KOPT-K1 (cell line): Measurements from ENCODE around the gene DNAJC30.

ENCODE experiments used
- H3K27ac ChIP-seq: fragments of 200-600 bp; sonication (generic); 2 replicates; pipeline ENCODE4 v1.5.1; 2016; ENCODE audit warnings: antibody characterized with exemption, mild to moderate bottlenecking, low read depth, low read length; ENCODE audit not compliant: poor library complexity, severe bottlenecking
- H3K36me3 ChIP-seq: fragments of 200-600 bp; sonication (generic); 2 replicates; pipeline ENCODE4 v1.5.1; 2017; ENCODE audit warnings: antibody characterized with exemption, mild to moderate bottlenecking, low read length, moderate library complexity; ENCODE audit not compliant: insufficient read depth
- H3K9me3 ChIP-seq: fragments of 200-600 bp; sonication (generic); 2 replicates; pipeline ENCODE4 v1.5.1; 2017; ENCODE audit warnings: antibody characterized with exemption, low read length, mild to moderate bottlenecking; ENCODE audit not compliant: insufficient read depth, poor library complexity, severe bottlenecking

The DNAJC30 gene

GRCh38 chr7:73702226-73702625 lies 19.0 kb upstream of the DNAJC30 start:
- H3K27ac ChIP-seq, result no peak overlapping the region
- no peaks in the 10 kb centered on the region for H3K9me3 ChIP-seq
- peaks cover 28% of the 10 kb centered on the region for H3K36me3 ChIP-seq

- H3K36me3 ChIP-seq, result peaks cover 35% of the 10 kb centered on the region
- H3K27ac ChIP-seq, result no peak overlapping the region
These were observed 18.2 kb upstream of the DNAJC30 start for GRCh38 chr7:73701357-73701995.

GRCh38 chr7:73700581-73701134 lies 17.4 kb upstream of the DNAJC30 start:
- peaks cover 44% of the 10 kb centered on the region for H3K36me3 ChIP-seq
- H3K9me3 ChIP-seq, result no peaks in the 10 kb centered on the region
- no peak overlapping the region for H3K27ac ChIP-seq

More at GRCh38 chr7:73701357-73701995, 18.2 kb upstream of the DNAJC30 start:
- H3K9me3 ChIP-seq, result no peaks in the 10 kb centered on the region

DNA sequence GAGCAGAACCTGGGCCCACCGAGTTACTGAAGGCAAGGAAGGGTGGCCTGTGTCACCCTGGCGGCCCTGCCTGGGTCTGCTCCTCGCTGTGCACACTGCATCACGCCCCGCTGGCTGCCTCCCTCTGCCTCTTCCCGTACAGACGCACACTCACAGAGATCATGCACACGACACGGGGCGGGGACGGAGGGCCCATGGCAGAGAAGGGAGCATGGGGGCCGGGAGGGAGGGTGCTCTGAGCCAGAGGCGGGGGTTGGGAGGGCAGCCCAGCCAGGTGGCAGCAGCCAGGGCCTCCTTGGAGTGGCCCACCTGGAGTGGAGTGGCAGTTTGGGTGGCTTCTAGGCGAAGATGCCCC lies 16.8 kb upstream of the DNAJC30 start:
- no peaks in the 10 kb centered on the region for H3K9me3 ChIP-seq
- no peak overlapping the region for H3K27ac ChIP-seq
- peaks cover 50% of the 10 kb centered on the region for H3K36me3 ChIP-seq

DNA sequence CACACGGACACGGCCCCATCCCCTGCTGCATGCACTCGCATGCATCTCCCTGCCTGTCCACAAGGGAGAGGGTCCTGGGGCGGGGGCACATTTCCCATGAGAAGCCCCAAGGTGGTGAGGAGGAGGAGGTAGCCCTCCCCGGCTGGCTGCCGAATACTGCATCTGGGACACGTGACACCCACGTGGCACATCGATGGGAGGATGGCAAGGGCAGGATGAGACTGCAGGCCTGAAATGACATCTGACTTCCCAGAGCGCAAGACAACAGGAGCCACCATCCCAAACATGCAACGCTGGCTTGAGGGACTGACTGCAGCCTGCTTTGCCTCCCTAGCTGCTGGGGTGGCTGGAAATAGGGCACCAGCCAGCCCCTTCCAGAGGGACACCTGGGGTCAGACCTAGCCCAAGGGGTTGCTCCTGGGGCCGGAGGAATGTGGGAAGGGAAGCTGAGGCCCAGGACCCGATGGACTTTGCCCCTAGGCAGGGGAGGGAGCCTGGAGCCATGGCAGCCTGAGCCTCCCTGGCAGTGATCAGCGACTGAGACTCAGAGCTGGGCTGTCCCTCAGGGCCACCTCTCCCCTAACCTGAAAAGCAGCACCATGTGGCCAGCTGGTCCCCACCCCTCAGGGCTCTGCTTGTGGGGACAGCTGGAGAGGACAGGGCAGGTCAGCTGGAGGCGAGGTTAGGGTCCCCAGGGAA lies 16.3 kb upstream of the DNAJC30 start:
- Histone ChIP-seq H3K36me3 (peaks cover 55% of the 10 kb centered on the region), H3K9me3 (no peaks in the 10 kb centered on the region), H3K27ac (no peak overlapping the region)

DNA sequence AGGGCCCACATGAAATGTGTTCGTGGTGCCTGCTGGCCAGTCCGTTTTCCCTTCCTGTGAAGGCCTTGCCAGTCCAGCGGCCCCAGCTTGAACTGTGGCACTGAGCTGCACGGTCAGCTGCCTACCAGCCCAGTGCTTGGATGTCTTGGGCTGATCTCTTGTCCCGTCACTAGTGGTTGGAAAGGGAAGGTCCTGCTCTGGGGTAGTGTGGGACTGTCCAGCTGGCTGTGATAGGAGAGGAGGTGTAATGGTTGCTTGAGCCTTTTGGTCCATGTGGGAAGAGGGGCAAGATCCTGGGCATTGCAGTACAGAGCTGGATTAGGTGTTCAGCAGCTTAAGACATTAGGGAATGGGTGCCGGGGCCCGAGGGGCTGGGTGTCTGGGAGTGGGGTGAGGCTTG lies 15.2 kb upstream of the DNAJC30 start:
- H3K36me3 ChIP-seq, result peaks cover 66% of the 10 kb centered on the region
- H3K9me3 ChIP-seq, result no peaks in the 10 kb centered on the region
- no peak overlapping the region for H3K27ac ChIP-seq

- H3K36me3 ChIP-seq, result peaks cover 86% of the 10 kb centered on the region
These were observed 13.1 kb upstream of the DNAJC30 start for GRCh38 chr7:73696372-73696771.

DNA sequence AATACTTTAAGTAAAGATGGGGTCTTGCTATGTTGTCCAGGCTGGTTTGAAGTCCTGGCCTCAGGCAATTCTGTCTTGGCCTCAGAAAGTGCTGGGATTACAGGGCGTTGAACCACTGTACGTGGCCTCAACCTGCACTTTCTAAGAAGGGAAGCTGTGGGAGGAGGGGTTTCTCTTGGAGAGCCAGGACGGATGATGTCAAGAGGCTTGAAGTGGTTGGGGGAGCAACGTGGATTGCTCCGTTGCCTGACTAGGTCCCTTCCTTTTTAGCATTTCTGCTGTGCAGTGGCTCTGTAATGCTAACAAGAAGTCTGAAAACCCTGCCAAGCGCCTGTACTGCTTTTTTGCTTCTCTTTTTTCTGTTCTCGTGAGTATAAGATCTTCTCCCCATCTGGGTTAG lies 7.4 kb upstream of the DNAJC30 start:
- H3K27ac ChIP-seq, result no peak overlapping the region
- peaks cover 97% of the 10 kb centered on the region for H3K36me3 ChIP-seq
- H3K9me3 ChIP-seq, result no peaks in the 10 kb centered on the region

More at GRCh38 chr7:73696372-73696771, 13.1 kb upstream of the DNAJC30 start:
- Histone ChIP-seq H3K27ac (no peak overlapping the region), H3K9me3 (no peaks in the 10 kb centered on the region)

DNA sequence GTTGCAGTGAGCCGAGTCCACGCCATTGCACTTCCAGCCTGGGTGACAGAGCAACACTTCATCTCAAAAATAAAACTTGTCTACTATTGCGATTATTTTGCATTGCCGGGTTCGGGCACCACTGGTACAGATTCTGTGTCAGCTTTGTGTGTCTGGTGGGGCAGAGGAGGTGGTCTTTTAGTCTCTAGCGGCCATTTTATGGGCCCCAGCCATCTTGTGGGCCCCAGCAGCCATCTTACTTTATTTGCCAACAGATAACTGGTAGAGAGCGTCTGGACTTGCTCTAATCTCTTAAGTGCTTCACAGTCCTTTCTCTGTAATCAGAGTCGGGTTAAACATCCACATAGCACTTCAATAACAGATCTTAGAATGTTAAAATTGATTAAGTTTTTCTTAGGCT lies 5.0 kb upstream of the DNAJC30 start:
- Histone ChIP-seq H3K36me3 (peaks cover 74% of the 10 kb centered on the region), H3K27ac (no peak overlapping the region), H3K9me3 (no peaks in the 10 kb centered on the region)

DNA sequence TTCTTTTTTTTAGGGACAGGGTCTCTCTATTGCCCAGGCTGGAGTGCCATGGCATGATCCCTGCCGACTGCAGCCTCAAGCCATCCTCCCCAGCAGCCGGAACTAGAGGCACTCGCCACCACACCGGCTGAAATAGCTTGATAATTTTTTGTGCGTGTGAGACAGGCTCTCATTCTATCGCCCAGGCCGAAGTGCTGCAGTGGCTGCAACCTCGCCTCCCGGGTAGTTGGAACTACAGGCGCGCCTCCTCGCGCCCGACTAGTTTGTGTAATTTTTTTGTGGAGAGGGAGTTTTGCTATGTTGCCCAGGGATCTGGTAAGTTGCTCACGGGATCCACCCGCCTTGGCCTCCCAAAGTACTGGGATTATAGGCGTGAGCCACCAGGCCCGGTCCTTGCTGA lies 2.1 kb upstream of the DNAJC30 start:
- Histone ChIP-seq H3K27ac (no peak overlapping the region), H3K36me3 (peaks cover 44% of the 10 kb centered on the region), H3K9me3 (no peaks in the 10 kb centered on the region)

- H3K36me3 ChIP-seq, result peaks cover 37% of the 10 kb centered on the region
- peak overlapping the region; percentile 77 for H3K27ac ChIP-seq
- H3K9me3 ChIP-seq, result no peaks in the 10 kb centered on the region
These were observed 788 bp upstream of the DNAJC30 start for GRCh38 chr7:73683788-73684693.

- Histone ChIP-seq H3K27ac (peak overlapping the region; percentile 77), H3K36me3 (peaks cover 37% of the 10 kb centered on the region), H3K9me3 (no peaks in the 10 kb centered on the region)
These were observed 553 bp downstream of the DNAJC30 start for GRCh38 chr7:73682745-73683055.

- Histone ChIP-seq H3K27ac (no peak overlapping the region), H3K36me3 (peaks cover 21% of the 10 kb centered on the region), H3K9me3 (no peaks in the 10 kb centered on the region)
These were observed 2.2 kb downstream of the DNAJC30 start for GRCh38 chr7:73681031-73681430.

DNA sequence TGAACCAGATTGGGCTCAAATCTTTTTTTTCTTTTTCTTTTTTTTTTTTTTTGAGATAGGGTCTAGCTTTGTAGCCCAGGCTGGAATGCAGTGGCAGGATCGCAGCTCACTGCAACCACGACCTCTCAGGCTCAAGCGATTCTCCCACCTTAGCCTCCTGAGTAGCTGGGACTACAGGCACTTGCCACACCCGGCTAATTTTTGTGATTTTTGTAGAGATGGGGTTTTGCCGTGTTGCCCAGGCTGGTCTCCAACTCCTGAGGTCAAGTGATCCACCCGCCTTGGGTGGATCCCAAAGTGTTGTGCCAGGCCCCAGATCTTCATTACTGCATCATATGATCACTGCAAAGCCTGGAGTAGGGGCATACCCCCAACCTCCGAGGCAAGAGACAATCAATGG lies 2.8 kb downstream of the DNAJC30 start:
- Histone ChIP-seq H3K9me3 (no peaks in the 10 kb centered on the region), H3K36me3 (peaks cover 20% of the 10 kb centered on the region; the same call in 1 of the 2 replicates), H3K27ac (no peak overlapping the region)

- Histone ChIP-seq H3K9me3 (no peaks in the 10 kb centered on the region), H3K27ac (no peak overlapping the region), H3K36me3 (peaks cover 20% of the 10 kb centered on the region; the same call in 1 of the 2 replicates)
These were observed 3.5 kb downstream of the DNAJC30 start for GRCh38 chr7:73679709-73680108.
